ENCODE data around the gene SLC16A8. TPM values are rescaled to one million over a fixed set of nuclear protein-coding genes. Genes with fewer than 3 reads are reported as not detected.

The SLC16A8 gene
- total RNA-seq, 1 experiment from 2014 or later: not detected

GRCh38 chr22:38115423-38116205 lies 31.6 kb upstream of the SLC16A8 start:
- no peaks in the 10 kb centered on the region for H3K36me3 ChIP-seq (ENCODE audit: control insufficient read depth in 1 of 2, insufficient read depth in 2 of 2, low read length in 2 of 2)
- no peak for ATAC-seq
- no peak overlapping the region for H3K27ac ChIP-seq (ENCODE audit: low read depth, low read length)
- no peak overlapping the region for H3K9ac ChIP-seq (ENCODE audit: low read length)
- H2AFZ ChIP-seq (ENCODE audit: low read depth, low read length, poor library complexity, severe bottlenecking): no peak overlapping the region
- no peak for DNase-seq (ENCODE audit: low read depth, low spot score)
- H3K79me2 ChIP-seq (ENCODE audit: insufficient read depth, low read length): no peaks in the 10 kb centered on the region
- H3K4me2 ChIP-seq (ENCODE audit: low read length): no peak overlapping the region
- ChIA-PET CTCF (interaction anchor here (1.1 to 1.7 kb wide), 3 partner anchors 28 to 113 kb away, joined by 4 to 12 read pairs (median 9); no protein-coding TSS in a partner anchor), RAD21 (ENCODE audit: low non-redundant PET in 1 of 2, low total read pairs in 2 of 2, uncharacterized antibody in 2 of 2, unreplicated experiment in 2 of 2) (no interaction called here), POLR2A (no interaction called here)
- H3K9me3 ChIP-seq (ENCODE audit: control insufficient read depth in 1 of 2, insufficient read depth in 1 of 2, low read depth in 1 of 2, low read length in 2 of 2): no peaks in the 10 kb centered on the region
- H3K9me2 ChIP-seq (ENCODE audit: insufficient read depth): no peaks in the 10 kb centered on the region
- H4K20me1 ChIP-seq (ENCODE audit: insufficient read depth): no peaks in the 10 kb centered on the region
- peaks cover 15 to 17% of the 10 kb centered on the region in 2 experiments for H3K4me1 ChIP-seq (ENCODE audit: control insufficient read depth in 1 of 2, insufficient read depth in 2 of 2, low read length in 2 of 2)
- no peaks in the 10 kb centered on the region for H3K27me3 ChIP-seq (ENCODE audit: insufficient read depth, low read length)
- H3K4me3 ChIP-seq (replicated peaks in 1 of 2; ENCODE audit: low read depth in 1 of 2, low read length in 2 of 2): no peak overlapping the region
- intact Hi-C loops (cut with micrococcal nuclease): loop anchor here (10.0 kb wide), 1 partner anchor 109 kb away; no protein-coding TSS in a partner anchor
- TF ChIP-seq EZH2 (IDR thresholded peaks at IDR 0.05) (no peak), FOSL1 (IDR thresholded peaks at IDR 0.05; ENCODE audit: low read depth) (no peak)
- no TSS peak for BruUV-seq (replicated peaks)

GRCh38 chr22:38114484-38115398 lies 30.8 kb upstream of the SLC16A8 start:
- H3K4me3 ChIP-seq (replicated peaks in 1 of 2; ENCODE audit: low read depth in 1 of 2, low read length in 2 of 2): no peak overlapping the region
- H3K27ac ChIP-seq (ENCODE audit: low read depth, low read length): no peak overlapping the region
- no peaks in the 10 kb centered on the region for H3K79me2 ChIP-seq (ENCODE audit: insufficient read depth, low read length)
- intact Hi-C loops (cut with micrococcal nuclease): loop anchor here (10.0 kb wide), 1 partner anchor 110 kb away; no protein-coding TSS in a partner anchor
- ATAC-seq (peak; percentile 96), DNase-seq (ENCODE audit: low read depth, low spot score) (peak; percentile 37)
- H3K4me1 ChIP-seq (ENCODE audit: control insufficient read depth in 1 of 2, insufficient read depth in 2 of 2, low read length in 2 of 2): peaks cover 11 to 17% of the 10 kb centered on the region in 2 experiments
- no peaks in the 10 kb centered on the region for H3K27me3 ChIP-seq (ENCODE audit: insufficient read depth, low read length)
- H3K36me3 ChIP-seq (ENCODE audit: control insufficient read depth in 1 of 2, insufficient read depth in 2 of 2, low read length in 2 of 2): no peaks in the 10 kb centered on the region
- POLR2A ChIA-PET: no interaction called here
- no TSS peak for BruUV-seq (replicated peaks)
- no peak overlapping the region for H3K9ac ChIP-seq (ENCODE audit: low read length)
- H3K9me2 ChIP-seq (ENCODE audit: insufficient read depth): no peaks in the 10 kb centered on the region
- no peaks in the 10 kb centered on the region for H4K20me1 ChIP-seq (ENCODE audit: insufficient read depth)
- H3K9me3 ChIP-seq (ENCODE audit: control insufficient read depth in 1 of 2, insufficient read depth in 1 of 2, low read depth in 1 of 2, low read length in 2 of 2): no peaks in the 10 kb centered on the region
- no peak overlapping the region for H3K4me2 ChIP-seq (ENCODE audit: low read length)
- TF ChIP-seq, protein P1, sequence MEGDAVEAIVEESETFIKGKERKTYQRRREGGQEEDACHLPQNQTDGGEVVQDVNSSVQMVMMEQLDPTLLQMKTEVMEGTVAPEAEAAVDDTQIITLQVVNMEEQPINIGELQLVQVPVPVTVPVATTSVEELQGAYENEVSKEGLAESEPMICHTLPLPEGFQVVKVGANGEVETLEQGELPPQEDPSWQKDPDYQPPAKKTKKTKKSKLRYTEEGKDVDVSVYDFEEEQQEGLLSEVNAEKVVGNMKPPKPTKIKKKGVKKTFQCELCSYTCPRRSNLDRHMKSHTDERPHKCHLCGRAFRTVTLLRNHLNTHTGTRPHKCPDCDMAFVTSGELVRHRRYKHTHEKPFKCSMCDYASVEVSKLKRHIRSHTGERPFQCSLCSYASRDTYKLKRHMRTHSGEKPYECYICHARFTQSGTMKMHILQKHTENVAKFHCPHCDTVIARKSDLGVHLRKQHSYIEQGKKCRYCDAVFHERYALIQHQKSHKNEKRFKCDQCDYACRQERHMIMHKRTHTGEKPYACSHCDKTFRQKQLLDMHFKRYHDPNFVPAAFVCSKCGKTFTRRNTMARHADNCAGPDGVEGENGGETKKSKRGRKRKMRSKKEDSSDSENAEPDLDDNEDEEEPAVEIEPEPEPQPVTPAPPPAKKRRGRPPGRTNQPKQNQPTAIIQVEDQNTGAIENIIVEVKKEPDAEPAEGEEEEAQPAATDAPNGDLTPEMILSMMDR (IDR thresholded peaks at IDR 0.05 in 2 of 3, conservative IDR thresholded peaks at IDR 0.05 in 1 of 3; ENCODE audit: borderline replicate concordance in 1 of 3, insufficient read depth in 1 of 3, low read depth in 2 of 3, low read length in 2 of 3): peak; percentile 73 to 98 (median 95); a peak in 5 of 6 replicates
- TF ChIP-seq EZH2phosphoT487 (IDR thresholded peaks at IDR 0.05; ENCODE audit: borderline replicate concordance) (no peak), RAD21 (IDR thresholded peaks at IDR 0.05; ENCODE audit: low read depth) (peak; percentile 83)
- H2AFZ ChIP-seq (ENCODE audit: low read depth, low read length, poor library complexity, severe bottlenecking): no peak overlapping the region
- CTCF ChIA-PET: interaction anchor here (0.7 to 1.7 kb wide), 10 partner anchors 11 to 114 kb away, joined by 3 to 12 read pairs (median 4); partner anchors contain the start of gene MAFF
- RAD21 ChIA-PET (ENCODE audit: low non-redundant PET in 1 of 2, low total read pairs in 2 of 2, uncharacterized antibody in 2 of 2, unreplicated experiment in 2 of 2): interaction anchor here in 1 of 2 experiments (1.5 kb wide), 1 partner anchor 115 kb away, joined by 5 read pairs; no protein-coding TSS in a partner anchor

Measured in HCT116 (cell line).